GM19240 (cell line): ENCODE results near the gene PPP1R15B.

Experiments used
- DNase-seq: peaks from one replicate; pipeline ENCODE4 v3.0.0; 2011; ENCODE audit warnings: low spot score; ENCODE audit not compliant: insufficient read length

The PPP1R15B gene

GRCh38 chr1:204420039-204421004, 8.7 kb upstream of the PPP1R15B start:
- no peak for DNase-seq

GRCh38 chr1:204419064-204419403, 7.4 kb upstream of the PPP1R15B start:
- DNase-seq, result no peak

GRCh38 chr1:204418174-204419063, 6.8 kb upstream of the PPP1R15B start:
- DNase-seq, result no peak

GRCh38 chr1:204417074-204417997, 5.7 kb upstream of the PPP1R15B start:
- DNase-seq, result no peak

GRCh38 chr1:204416589-204417073, 5.0 kb upstream of the PPP1R15B start:
- no peak for DNase-seq

GRCh38 chr1:204415351-204415750, 3.7 kb upstream of the PPP1R15B start:
- no peak for DNase-seq

GRCh38 chr1:204414016-204414415, 2.4 kb upstream of the PPP1R15B start:
- DNase-seq, result no peak

- DNase-seq, result no peak
Measured at GRCh38 chr1:204413170-204413535, 1.5 kb upstream of the PPP1R15B start.

GRCh38 chr1:204410688-204411450, 748 bp downstream of the PPP1R15B start:
- no peak for DNase-seq

GRCh38 chr1:204409836-204410687, 1.6 kb downstream of the PPP1R15B start:
- DNase-seq, result no peak

- DNase-seq, result no peak
Measured at GRCh38 chr1:204409123-204409522, 2.5 kb downstream of the PPP1R15B start.

- no peak for DNase-seq
Measured at GRCh38 chr1:204408602-204409001, 3.0 kb downstream of the PPP1R15B start.

GRCh38 chr1:204408074-204408507, 3.5 kb downstream of the PPP1R15B start:
- DNase-seq, result no peak

GRCh38 chr1:204407295-204407971, 4.2 kb downstream of the PPP1R15B start:
- DNase-seq, result no peak

GRCh38 chr1:204406621-204407020, 5.0 kb downstream of the PPP1R15B start:
- no peak for DNase-seq

- DNase-seq, result no peak
Measured at GRCh38 chr1:204405988-204406387, 5.6 kb downstream of the PPP1R15B start.

GRCh38 chr1:204404629-204405028, 7.0 kb downstream of the PPP1R15B start:
- no peak for DNase-seq

GRCh38 chr1:204402391-204402790, 9.2 kb downstream of the PPP1R15B start:
- no peak for DNase-seq

- no peak for DNase-seq
Measured at GRCh38 chr1:204401730-204402129, 9.9 kb downstream of the PPP1R15B start.
